ENCODE measurements around the gene SLC29A2.

The SLC29A2 gene

GRCh38 chr11:66315921-66316811, 55.4 kb downstream of the SLC29A2 start:
- peak; percentile 8 for DNase-seq

GRCh38 chr11:66315498-66315885, 56.1 kb downstream of the SLC29A2 start:
- DNase-seq, result no peak

- no peak for DNase-seq
Measured at GRCh38 chr11:66314561-66315497, 56.7 kb downstream of the SLC29A2 start.

- DNase-seq, result no peak
Measured at GRCh38 chr11:66314186-66314501, 57.4 kb downstream of the SLC29A2 start.

DNA sequence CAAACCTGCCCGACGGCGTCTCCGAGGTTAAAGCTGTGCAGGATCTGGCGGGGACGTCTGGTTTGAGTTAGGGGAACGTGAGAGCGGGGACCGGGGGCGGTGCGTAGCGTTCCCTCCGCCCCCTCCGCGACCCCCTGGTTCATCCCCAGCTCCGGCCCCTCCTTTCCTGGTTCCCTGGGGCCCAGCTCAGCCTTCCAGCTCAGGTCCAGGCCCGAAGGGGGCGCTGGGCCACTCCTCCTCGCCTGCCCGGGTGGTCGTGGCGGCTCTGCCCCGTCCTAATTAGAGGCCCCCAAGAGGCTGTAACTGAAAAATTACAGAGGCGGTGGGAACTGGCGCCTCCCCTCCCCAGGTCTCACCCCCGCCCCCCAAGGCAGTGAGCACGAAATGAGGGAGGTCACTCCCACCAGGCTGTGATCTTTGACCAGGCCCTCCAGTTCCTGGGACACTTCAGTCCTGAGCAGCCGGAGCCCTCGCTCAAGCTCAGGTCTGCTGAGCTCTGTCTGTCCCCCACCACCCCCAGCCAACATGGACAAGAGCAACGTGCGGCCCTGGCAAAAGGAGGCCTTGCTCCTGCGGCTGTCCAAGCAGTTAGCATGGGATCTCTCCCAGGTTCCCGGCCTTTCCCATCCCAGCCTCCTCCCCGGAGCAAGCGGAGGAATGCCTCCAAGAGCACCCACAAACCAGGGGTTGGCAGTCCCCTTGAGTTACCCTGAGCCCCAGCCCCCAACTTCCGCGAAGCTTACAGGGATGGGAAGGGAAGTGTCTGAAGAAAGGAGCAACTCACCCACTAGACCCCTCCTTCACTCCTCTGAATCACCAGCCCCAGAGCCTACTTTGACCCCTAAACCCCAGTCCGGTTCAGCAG, 58.0 kb downstream of the SLC29A2 start:
- DNase-seq, result peak; percentile 67

- peak; percentile 99 for DNase-seq
Measured at GRCh38 chr11:66312549-66313320, 58.8 kb downstream of the SLC29A2 start.
